ACHN (cell line): ENCODE data around the gene DMP1.

ENCODE experiments used
- DNase-seq: peaks from one replicate; pipeline ENCODE4 v3.0.0-alpha.2; 2015
- in situ Hi-C: cut with HindIII; loops from 2 replicates; pipeline ENCODE4 v1.10.0; 2017; ENCODE audit warnings: low sequenced_read_pairs, low pct_ligation_motif_present, low pct_unique_long_range_greater_than_20kb

Gene DMP1

DNA sequence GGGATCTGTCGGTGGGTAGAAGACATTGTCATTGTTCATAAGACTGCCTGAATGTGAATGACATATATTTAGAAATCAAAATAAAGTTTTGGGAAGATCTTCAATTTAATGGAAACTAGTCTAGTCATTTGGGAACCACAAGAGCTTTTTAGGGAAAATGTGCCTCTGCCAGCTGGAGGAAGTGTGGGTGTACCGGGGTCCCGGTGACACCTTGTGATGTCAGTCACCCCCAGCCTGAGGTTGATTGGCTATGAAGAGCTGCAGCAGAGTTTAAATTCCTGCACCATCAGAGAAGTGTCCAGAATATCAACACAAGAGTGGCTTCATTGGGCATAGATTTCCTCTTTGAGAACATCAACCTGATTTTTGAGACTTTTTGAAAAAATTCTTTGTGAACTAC is at the start of gene DMP1:
Gene DMP1, plus strand, starts transcription at position 301 of the 400 bp plus-strand sequence. CDS start 6,213 bp downstream, outside the sequence.
- in situ Hi-C loops, result no loop called here
- DNase-seq, result no peak

DNA sequence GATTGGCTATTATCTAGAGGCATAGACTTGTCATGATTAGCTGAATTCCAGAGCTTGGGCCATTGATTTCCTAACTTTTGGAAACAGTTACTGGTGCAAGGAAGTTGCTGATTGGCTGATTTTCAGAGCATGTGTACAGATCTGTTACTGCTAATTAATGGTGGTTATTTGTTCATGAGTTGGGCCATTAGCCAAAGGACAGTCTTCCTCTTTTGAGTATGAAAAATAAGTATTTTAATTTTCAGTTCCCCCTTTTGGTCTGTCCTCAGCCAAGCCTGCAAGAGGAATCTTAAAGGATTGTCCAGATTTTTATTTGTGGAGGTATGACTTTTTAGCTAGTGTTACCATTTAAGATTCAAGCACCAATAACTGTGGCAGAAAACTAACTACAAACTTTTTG is 48.7 kb upstream of the DMP1 start:
- no peak for DNase-seq
- in situ Hi-C loops, result no loop called here

GRCh38 chr4:87608229-87608628 is 41.9 kb upstream of the DMP1 start, which contains the start of gene DSPP:
Gene DSPP (plus strand): TSS chr4:87608529. CDS start chr4:87610909, 2,380 bp downstream.
- no peak for DNase-seq
- in situ Hi-C loops, result no loop called here

DNA sequence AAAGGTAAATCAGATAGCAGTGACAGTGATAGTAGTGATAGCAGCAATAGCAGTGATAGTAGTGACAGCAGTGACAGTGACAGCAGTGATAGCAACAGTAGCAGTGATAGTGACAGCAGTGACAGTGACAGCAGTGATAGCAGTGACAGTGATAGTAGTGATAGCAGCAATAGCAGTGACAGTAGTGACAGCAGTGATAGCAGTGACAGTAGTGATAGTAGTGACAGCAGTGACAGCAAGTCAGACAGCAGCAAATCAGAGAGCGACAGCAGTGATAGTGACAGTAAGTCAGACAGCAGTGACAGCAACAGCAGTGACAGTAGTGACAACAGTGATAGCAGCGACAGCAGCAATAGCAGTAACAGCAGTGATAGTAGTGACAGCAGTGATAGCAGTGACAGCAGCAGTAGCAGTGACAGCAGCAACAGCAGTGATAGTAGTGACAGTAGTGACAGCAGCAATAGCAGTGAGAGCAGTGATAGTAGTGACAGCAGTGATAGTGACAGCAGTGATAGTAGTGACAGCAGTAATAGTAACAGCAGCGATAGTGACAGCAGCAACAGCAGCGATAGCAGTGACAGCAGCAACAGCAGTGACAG is 35.7 kb upstream of the DMP1 start:
- in situ Hi-C loops, result no loop called here
- no peak for DNase-seq

- in situ Hi-C loops, result no loop called here
- no peak for DNase-seq
These were observed 33.8 kb upstream of the DMP1 start for GRCh38 chr4:87616268-87616667.

DNA sequence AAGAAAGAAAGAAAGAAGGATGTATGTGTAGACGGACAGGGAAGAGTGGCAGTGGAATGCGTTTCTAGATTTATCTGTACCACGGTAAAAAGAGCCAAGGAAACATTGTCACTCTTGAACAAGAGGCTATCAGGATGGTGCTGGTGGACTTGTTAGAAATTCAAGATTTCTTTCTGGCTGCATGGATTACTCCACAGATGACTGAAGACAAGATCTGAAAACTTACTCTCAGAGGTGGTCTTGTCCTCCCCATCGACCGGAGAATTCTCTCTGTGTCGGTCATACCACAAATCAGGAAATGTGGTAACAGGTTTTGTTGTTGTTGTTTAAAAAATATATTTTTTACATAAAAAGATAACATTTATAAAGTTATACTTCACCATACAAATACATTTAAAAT is 30.0 kb upstream of the DMP1 start:
- in situ Hi-C loops, result no loop called here
- no peak for DNase-seq

DNA sequence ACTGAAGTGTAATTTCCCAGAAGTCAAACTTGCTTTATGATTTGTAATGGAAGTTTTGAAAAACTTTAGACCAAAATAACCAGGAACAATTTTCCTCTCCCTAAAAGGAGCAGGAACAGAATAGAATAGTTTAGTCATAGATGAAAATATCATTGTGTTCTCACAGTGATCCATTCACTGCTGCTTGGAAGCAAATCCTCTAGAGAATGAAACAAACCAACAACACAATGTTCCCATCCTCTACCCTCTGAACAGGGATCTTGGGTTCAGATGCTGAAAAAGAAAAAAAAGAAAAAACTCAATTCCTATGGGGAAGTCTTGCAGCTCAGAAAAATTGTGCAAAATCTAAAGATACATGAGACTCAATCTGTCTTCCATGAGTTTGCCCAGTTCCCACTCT is 29.6 kb upstream of the DMP1 start:
- DNase-seq, result no peak
- in situ Hi-C loops, result no loop called here

DNA sequence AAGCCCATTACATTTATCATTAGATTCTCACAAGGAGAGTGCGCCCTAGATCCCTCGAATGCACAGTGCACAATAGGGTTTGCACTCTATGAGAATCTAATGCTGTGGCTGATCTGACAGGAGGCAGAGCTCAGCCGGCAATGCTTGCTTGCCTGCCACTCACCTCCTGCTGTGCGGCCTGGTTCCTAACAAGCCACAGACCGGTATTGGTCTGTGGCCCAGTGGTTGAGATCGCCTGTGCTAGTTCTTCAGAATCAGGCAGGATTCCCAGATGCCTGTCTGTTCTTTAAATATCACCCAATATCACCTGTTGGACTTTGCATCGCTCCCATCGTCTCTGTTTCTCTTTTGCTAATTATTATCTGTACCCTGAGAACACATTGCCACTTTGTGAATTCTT is 27.8 kb upstream of the DMP1 start:
- DNase-seq, result no peak
- in situ Hi-C loops, result no loop called here

GRCh38 chr4:87624698-87625097 is 25.4 kb upstream of the DMP1 start:
- in situ Hi-C loops, result no loop called here
- no peak for DNase-seq

DNA sequence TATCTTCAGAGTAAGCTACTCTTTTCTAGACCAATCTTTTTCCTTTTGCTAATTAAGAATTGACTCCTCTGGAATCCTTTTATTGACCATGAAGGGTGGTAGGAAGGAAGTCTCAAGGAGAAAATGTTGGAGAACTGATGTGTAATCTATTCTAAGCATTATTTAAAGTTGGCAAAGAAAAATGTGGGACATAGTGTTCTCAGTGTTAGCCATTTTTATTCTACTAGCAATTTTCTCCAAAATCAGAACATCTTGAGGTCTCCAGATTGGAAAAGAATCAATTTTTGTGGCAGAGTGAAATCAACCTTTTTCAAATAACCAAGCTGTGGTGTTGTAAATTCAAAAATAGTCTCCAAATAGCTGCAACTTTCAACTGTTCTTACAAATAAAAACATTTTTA is 18.4 kb upstream of the DMP1 start:
- DNase-seq, result no peak
- in situ Hi-C loops, result no loop called here

DNA sequence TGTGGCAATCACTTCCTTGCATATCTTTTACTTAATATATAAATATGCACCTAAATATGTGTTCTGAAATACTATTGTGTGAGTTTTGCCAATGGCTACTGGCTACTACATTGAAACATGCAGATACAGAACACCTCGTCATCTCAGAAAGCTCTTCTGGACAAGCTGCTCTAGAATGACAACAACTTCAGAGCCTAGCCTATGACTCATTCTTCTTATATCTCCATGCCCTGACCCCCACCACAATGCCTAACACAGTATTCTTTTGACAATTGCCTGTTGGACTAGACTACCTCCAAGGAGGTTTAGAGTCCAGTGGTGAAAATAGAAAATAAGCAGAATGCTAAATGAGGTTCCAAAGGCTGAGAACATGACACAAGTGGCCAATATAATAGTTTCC is 17.6 kb upstream of the DMP1 start:
- no peak for DNase-seq
- in situ Hi-C loops, result no loop called here

- in situ Hi-C loops, result no loop called here
- no peak for DNase-seq
These were observed 16.8 kb upstream of the DMP1 start for GRCh38 chr4:87633243-87633642.

DNA sequence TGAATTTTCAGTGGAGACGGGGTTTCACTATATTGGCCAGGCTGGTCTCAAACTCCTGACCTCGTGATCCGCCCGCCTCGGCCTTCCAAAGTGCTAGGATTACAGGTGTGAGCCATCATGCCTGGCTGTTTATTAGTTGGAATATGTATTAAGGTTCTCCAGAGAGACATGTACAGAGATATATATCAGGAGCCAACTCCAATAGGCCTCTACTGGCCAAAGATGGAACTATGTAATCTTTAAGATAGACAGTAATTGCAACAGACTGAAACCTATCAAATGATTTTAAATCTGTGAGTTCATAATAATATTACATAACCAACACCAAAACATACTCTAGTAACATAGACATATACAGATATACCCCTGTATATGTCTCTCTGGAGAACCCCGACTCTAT is 5.8 kb upstream of the DMP1 start:
- in situ Hi-C loops, result no loop called here
- no peak for DNase-seq

GRCh38 chr4:87650938-87651337 is 858 bp downstream of the DMP1 start:
- in situ Hi-C loops, result no loop called here
- no peak for DNase-seq

GRCh38 chr4:87651941-87652340 is 1.9 kb downstream of the DMP1 start:
- no peak for DNase-seq
- in situ Hi-C loops, result no loop called here

GRCh38 chr4:87654487-87655044 is 4.5 kb downstream of the DMP1 start:
- DNase-seq, result no peak
- in situ Hi-C loops, result no loop called here

- in situ Hi-C loops, result no loop called here
- peak; percentile 78 for DNase-seq
These were observed 7.4 kb downstream of the DMP1 start for GRCh38 chr4:87657525-87657924.

- in situ Hi-C loops, result no loop called here
- DNase-seq, result no peak
These were observed 9.3 kb downstream of the DMP1 start for GRCh38 chr4:87659247-87659931.

DNA sequence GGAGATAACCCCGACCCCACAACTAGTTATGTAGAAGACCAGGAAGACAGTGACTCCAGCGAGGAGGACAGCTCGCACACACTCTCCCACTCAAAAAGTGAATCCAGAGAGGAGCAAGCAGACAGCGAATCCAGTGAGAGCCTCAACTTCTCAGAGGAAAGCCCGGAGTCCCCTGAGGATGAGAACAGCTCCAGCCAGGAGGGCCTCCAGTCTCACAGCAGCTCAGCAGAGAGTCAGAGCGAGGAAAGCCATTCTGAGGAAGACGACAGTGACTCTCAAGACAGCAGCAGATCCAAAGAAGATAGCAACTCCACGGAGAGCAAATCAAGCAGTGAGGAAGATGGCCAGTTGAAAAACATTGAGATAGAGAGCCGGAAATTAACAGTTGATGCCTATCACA is 12.8 kb downstream of the DMP1 start:
- in situ Hi-C loops, result no loop called here
- no peak for DNase-seq

- in situ Hi-C loops, result no loop called here
- DNase-seq, result no peak
These were observed 19.3 kb downstream of the DMP1 start for GRCh38 chr4:87669373-87669772.
